GM18861 (cell line): ENCODE data around the gene SDK1.

Source experiments
- ATAC-seq: cut with Tn5 transposase; IDR thresholded peaks from one replicate; pipeline ENCODE4 v1.9.1; 2021; ENCODE audit not compliant: unreplicated experiment

Gene SDK1

GRCh38 chr7:3399858-3400257 lies 98.8 kb downstream of the SDK1 start:
- no peak for ATAC-seq

DNA sequence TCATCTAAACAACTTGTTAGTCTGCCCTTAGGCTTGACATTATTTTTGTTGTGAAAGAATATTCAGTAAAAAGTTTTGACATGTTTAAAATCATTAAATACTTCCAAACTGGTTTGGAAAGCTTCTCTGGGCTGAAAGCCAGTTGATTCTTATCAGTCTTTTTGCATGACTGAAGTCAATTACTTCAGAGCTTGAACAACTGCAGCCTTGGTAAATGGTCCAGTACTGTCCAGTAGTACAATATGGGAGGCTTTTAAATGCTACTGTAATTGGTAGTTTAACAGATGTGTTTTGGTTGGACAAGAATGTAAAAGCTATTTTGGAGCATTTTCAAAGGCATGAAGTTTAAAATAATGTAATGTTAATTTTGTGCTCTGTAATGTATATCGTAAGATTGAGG lies 103.4 kb downstream of the SDK1 start:
- no peak for ATAC-seq

DNA sequence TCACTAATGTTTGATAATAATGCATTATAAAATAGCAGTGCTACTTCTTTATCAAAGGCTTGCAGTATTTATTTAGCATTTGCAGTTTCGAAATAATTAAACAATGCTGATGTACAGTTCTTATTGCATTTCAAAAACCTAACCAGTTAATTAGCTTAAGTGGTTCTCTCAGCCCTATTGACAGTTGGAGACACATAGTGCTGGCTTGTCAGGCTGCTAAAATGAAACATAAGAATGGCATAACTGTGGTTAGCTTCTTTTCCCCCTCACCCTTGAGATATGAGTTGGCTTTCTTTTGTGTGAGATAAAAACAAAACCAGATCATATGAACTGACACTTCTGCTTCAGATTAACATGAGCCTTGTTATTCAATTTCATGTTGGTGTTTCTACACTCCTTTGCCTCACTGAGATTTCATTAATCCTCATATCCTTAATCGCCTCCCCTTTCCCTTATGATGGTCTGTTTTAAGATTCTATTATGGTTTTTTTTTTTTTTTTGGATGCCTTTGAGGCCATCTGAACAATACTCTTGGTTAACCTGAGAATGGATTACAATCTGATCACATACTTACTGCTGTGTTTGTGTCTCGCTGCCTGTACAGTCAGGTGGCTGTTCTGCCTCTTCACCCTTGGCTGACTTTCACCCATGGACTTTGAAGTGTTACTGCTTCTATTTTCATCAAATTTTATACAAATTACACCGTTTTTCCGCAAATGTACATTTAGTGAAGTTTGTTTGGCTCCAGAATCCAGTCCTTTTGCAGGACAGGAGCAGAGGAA lies 108.0 kb downstream of the SDK1 start:
- no peak for ATAC-seq

DNA sequence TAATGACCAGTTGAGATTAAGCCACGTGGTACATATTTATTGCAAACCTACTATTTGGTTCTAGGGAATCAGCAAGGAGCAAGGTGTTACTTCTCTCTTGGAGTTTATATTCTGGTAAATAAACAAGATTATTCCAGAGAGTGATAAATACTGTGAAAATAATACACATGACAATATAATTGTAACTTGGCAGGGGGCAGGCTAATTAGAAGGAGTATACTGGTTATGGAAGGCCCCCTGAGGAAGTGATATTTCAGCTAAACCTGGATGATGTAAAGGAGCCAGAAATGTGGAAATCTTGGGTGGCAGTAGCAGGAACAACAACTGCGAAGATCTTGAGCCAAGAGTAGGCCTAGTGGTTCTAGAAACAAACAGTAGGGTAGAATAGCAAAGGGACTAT lies 111.8 kb downstream of the SDK1 start:
- no peak for ATAC-seq

- no peak for ATAC-seq
These were observed 114.8 kb downstream of the SDK1 start for GRCh38 chr7:3415861-3416312.

GRCh38 chr7:3416453-3416852 lies 115.4 kb downstream of the SDK1 start:
- ATAC-seq: no peak

GRCh38 chr7:3425087-3425486 lies 124.0 kb downstream of the SDK1 start:
- ATAC-seq: no peak

DNA sequence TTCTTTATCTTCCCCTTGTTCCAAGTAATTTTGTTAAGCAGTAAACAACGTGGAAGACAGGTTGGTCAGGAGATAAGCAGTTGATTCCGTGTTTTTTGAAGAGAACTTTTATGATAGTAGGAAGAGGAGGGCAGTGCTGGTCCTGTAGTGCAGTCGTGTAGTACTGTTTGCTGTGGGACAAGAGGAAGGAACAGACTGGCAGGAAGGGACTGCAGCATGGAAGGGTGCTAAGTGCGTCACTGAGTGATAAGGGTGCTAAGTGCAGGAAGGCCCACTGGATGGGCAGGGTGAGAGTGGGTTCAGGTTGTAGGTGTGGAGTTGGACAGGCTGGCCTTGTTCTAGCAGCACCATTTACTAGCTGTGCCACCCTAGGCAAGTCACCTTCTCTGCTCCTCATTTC lies 125.0 kb downstream of the SDK1 start:
- ATAC-seq: no peak

DNA sequence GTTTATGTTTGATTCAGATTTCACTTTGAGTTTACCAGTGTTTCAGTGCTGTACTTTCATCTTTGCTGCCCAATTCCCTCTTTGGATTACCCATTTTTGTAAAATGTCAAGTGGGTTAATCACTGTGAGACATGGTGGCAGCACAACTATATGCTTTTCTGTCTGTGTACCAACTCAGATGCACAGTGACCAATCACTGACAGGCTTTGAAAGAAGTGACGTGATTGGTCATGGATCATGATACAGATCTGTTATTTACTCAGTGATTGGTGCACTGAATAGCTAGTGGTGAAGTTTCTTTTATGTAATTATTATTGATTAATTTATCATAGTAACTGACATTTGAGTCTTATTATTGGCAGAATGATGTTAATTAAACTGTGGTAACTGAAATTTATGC lies 126.9 kb downstream of the SDK1 start:
- ATAC-seq: no peak

DNA sequence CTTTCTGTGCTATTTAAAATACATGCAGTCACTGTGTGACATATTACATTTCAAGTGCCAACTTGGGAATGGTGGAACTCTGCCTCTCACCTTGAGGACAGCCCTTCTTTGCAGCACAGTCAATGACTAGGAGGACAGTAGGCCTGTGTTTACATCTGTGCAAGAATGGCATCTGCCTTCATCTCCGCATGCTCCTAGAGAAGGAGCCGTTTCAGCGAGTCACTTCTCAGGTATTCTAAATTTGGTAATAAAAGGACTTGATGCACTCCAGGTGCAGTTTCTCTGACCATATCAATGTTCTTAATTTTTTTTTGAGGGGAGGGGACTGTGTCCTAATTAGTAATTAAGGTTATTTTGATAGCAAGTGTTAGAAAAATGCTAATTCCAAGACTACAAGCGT lies 128.9 kb downstream of the SDK1 start:
- no peak for ATAC-seq

DNA sequence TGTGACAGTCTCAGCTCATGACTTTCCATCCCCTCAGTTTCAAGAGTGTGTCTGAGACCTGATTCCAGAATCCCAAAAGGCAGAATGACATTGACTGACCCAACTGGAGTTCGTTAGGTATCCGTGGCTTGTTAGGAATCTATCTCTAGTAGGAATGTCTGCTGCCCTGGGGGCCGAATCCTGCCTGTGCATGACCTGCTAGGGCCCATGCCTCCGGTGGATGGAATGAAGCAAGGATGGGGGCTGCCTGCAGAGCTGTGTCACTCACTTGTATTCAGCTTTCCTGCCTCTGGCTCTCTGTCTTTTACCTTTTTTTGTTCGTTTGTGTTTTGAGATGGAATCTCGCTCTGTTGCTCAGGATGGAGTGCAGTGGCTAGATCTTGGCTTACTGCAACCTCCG lies 129.5 kb downstream of the SDK1 start:
- ATAC-seq: no peak

DNA sequence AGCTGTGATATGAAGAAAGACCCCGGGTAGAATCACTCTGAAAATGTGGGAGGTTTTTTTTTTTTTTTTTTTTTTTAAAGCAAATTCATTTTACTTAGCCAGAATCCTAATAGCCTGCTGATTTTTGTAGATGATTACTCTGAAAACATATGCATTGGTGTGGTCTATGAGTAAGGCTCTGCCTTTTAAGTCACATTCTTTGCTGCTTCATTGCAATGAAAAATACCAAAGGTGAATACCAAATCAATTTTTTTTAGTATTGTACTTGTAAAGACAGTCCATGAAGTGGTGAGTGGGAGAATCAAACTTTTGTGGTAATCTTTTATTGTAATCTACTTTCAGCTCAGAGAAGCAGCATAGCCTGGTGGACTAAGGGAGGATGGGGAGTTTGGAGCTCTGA lies 130.3 kb downstream of the SDK1 start:
- no peak for ATAC-seq

- no peak for ATAC-seq
These were observed 131.9 kb downstream of the SDK1 start for GRCh38 chr7:3432911-3433310.

DNA sequence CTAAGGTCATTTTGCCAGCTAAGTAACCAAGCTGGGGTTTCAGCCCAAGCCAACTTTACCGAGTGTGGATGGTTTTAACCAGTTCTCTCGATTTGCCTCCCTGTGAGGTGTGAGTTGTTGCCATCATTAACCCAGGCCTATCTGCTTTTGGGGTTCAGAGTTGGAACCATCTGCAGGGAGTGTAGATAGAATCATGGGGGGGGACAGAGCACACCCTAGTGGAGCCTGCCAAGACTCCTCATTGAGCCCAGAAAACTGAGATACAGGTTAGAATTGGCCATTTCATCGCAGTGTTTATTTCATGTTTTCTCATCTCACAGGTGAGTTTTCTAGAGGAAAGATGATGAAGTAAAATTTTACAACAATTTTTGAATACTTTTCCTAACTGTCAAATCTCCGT lies 133.6 kb downstream of the SDK1 start:
- no peak for ATAC-seq

DNA sequence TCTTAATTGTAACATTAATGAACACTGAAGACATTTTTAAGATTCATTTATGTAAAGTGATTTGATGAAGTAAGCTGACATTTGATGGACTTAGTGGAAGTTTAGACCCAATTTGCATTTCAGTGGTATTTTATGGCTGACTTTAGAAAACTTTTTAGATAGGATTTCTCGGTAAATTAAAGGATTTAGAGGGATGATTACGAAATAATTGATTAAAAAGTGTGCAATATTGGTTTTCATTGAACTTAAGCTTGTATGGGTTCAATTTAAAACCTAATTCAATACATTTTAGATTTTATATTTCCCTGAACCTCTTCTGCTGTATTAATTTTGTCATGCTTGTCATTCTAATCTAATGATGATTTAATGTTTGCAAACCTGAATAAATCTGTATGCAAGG lies 135.1 kb downstream of the SDK1 start:
- ATAC-seq: no peak

- no peak for ATAC-seq
These were observed 135.7 kb downstream of the SDK1 start for GRCh38 chr7:3436746-3437145.

DNA sequence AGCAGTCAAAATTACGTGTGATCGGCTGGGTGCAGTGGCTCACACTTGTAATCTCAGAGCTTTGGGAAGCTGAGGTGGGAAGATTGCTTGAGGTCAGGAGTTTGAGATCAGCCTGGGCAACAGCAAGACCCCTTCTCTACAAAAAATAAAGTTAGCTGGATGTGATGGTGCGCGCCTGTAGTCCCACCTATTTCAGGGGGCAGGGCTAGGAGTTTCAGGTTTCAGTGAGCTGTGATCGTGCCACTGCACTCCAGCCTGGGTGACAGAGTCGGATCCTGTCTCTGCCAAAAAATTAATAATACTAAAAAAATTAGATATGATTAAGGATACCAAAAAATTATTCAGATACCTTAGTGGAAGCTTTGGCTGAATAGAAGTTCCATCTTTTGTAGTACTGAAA lies 136.4 kb downstream of the SDK1 start:
- ATAC-seq: no peak

- ATAC-seq: no peak
These were observed 137.3 kb downstream of the SDK1 start for GRCh38 chr7:3438352-3438751.

DNA sequence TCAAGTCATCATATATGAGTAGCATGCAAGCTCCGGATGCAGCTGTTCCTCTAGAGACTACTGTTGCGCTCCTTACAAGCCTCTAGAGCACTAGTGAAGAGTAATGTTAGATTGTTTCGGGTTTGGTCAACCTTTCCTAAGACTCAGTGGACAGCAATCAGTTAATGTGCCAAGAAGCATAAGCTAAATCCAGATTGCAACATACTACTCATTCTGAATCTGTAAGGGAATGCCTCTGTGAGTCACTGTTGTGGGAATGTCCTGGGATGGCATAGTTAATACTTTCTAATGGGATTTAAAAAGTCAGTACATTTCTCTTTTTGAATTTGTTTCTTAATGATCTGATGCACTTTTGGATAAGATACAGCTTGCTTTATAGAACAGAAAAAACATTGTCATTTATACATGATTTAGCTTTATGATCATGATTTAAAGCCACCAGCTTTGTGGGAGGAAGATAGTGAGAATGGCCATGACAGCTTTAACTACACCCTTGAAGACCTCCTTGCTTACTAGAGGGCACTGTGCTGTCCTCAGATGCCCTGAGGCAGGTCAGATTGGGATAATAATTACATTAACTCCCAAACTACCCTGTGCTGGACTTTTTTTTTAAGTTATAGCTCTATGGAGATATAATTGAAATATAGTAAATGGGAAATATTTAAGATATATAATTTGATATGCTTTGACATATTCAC lies 138.4 kb downstream of the SDK1 start:
- ATAC-seq: no peak

DNA sequence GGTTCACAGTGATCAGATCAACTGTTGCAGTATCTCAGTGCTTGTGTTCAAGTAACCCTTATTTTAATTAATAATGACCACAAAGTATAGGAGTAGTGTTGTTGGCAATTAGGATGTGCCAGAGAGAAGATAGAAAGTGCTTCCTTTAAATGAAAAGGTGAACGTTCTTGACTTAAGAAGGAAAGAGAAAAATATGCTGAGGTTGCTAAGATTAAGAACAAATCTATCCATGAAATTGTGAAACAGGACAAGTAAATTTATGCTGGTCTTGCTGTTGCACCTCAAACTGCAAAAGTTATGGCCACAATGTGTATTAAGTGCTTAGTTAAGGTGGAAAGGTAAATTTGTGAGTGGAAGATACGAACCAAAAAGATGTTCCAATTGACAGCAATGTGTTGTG lies 139.5 kb downstream of the SDK1 start:
- no peak for ATAC-seq

- no peak for ATAC-seq
These were observed 142.7 kb downstream of the SDK1 start for GRCh38 chr7:3443716-3444115.

DNA sequence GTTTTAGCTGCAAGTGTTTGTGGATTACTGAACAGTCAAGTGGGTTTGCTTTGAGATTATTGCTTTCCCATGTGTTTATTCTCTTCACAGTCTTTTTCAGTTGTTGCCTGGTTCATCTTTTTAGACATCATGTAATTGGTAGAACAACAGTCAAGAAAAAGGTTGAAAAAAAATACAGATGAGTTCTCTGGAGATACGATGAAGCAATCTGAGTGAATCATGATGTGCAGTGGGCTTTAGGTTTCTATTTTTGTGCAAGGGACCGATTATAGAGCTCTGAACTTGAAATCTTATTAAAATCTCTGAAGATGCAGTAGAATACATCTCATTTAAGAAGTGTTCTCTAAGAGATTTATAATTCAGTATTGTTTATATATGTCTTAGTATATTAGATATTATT lies 145.7 kb downstream of the SDK1 start:
- no peak for ATAC-seq

GRCh38 chr7:3451701-3452100 lies 150.6 kb downstream of the SDK1 start:
- no peak for ATAC-seq
